ENCODE measurements around the gene RSPH3.

DNA sequence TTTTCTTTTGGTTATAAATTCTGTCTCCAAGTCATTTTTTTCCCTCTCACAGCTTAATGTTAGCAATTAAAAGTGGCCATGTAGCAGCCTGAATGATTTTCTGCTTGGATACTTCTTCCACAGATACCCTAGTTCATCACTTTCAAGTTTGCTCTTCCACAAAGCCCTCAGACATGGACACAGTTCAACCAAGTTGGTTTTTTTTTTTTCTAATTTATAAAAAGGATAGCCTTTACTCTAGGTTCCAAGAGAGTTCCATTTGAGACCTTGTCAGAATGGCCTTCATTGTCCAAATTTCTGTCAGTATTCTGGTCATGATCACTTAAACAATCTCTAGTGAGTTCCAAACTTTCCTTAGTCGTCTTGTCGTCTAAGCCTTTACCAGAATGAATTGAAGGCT lies 40.0 kb downstream of the RSPH3 start:
- TF ChIP-seq, protein P1, sequence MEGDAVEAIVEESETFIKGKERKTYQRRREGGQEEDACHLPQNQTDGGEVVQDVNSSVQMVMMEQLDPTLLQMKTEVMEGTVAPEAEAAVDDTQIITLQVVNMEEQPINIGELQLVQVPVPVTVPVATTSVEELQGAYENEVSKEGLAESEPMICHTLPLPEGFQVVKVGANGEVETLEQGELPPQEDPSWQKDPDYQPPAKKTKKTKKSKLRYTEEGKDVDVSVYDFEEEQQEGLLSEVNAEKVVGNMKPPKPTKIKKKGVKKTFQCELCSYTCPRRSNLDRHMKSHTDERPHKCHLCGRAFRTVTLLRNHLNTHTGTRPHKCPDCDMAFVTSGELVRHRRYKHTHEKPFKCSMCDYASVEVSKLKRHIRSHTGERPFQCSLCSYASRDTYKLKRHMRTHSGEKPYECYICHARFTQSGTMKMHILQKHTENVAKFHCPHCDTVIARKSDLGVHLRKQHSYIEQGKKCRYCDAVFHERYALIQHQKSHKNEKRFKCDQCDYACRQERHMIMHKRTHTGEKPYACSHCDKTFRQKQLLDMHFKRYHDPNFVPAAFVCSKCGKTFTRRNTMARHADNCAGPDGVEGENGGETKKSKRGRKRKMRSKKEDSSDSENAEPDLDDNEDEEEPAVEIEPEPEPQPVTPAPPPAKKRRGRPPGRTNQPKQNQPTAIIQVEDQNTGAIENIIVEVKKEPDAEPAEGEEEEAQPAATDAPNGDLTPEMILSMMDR (IDR thresholded peaks at IDR 0.05): no peak
- TF ChIP-seq POLR2A (IDR thresholded peaks at IDR 0.05): no peak
- TF ChIP-seq EP300 (IDR thresholded peaks at IDR 0.05): no peak
- no peak for TF ChIP-seq POLR2AphosphoS5 (IDR thresholded peaks at IDR 0.05)
